ENCODE results near the gene DDR1.

GRCh38 chr6:30883685-30884520 is at the start of gene DDR1:
- TF ChIP-seq, protein P1, sequence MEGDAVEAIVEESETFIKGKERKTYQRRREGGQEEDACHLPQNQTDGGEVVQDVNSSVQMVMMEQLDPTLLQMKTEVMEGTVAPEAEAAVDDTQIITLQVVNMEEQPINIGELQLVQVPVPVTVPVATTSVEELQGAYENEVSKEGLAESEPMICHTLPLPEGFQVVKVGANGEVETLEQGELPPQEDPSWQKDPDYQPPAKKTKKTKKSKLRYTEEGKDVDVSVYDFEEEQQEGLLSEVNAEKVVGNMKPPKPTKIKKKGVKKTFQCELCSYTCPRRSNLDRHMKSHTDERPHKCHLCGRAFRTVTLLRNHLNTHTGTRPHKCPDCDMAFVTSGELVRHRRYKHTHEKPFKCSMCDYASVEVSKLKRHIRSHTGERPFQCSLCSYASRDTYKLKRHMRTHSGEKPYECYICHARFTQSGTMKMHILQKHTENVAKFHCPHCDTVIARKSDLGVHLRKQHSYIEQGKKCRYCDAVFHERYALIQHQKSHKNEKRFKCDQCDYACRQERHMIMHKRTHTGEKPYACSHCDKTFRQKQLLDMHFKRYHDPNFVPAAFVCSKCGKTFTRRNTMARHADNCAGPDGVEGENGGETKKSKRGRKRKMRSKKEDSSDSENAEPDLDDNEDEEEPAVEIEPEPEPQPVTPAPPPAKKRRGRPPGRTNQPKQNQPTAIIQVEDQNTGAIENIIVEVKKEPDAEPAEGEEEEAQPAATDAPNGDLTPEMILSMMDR (IDR thresholded peaks at IDR 0.05; ENCODE audit: insufficient read depth, low read length, poor library complexity, severe bottlenecking): no peak
- TF ChIP-seq EZH2phosphoT487 (conservative IDR thresholded peaks at IDR 0.05; ENCODE audit: low read length): no peak
